SH-SY5Y (cell line): ENCODE measurements around the gene MYBPC1.

Experiments used
- GATA2 ChIP-seq: IDR thresholded peaks from 2 replicates; pipeline ENCODE4 v1.6.1; 2011; ENCODE audit warnings: mild to moderate bottlenecking, low read depth, low read length
- GATA3 ChIP-seq: IDR thresholded peaks from 2 replicates; pipeline ENCODE4 v1.6.1; 2011; ENCODE audit warnings: low read depth, mild to moderate bottlenecking, low read length, moderate library complexity

DNA sequence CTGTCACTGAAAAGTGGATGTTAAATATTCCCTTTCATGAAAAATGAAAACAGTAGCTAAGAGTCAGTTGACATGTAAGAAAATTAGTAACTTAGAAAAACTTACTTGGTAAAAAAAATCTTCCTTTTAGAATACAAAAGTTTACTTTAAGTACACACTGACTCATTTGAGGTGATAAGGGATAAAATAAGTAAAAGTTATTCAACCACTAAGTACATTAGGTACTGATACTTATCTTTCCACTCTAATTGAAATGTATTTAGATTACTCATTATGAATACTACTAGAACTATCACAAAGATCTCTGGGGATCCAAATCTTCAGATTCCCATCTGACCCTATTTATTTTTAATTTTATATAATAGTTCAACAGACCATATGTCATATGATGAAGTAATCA, 132.3 kb downstream of the MYBPC1 start:
- no peak for TF ChIP-seq GATA3
- no peak for TF ChIP-seq GATA2
